Uterus (tissue), 4 donors: ENCODE data around the gene LYRM4. TPM values are rescaled to one million over a fixed set of nuclear protein-coding genes. Genes with fewer than 3 reads are reported as not detected.

Experiments
- DNase-seq, 2 donors: peaks; one replicate each; pipeline ENCODE4 v3.0.0-alpha.2; 2019 to 2020
- H3K27ac ChIP-seq, 2 donors: fragments of 200-600 bp; sonication (generic); 1 replicate in 1 of 2; 2 replicates in 1 of 2; pipeline ENCODE4 v1.5.1; 2016 to 2018
- H3K27me3 ChIP-seq, 2 donors: fragments of 200-600 bp; sonication (generic); one replicate each; pipeline ENCODE4 v1.5.1; 2018 to 2019; ENCODE audit warnings: control low read depth in 1 of 2
- H3K36me3 ChIP-seq, 2 donors: fragments of 200-600 bp; sonication (generic); one replicate each; pipeline ENCODE4 v1.5.1; 2019; ENCODE audit warnings: control low read depth in 1 of 2
- H3K4me1 ChIP-seq, 2 donors: fragments of 200-600 bp; sonication (generic); one replicate each; pipeline ENCODE4 v1.5.1; 2018 to 2019; ENCODE audit warnings: control low read depth in 1 of 2
- H3K4me3 ChIP-seq, 2 donors: fragments of 200-600 bp; sonication (generic); 1 replicate in 1 of 2; 2 replicates in 1 of 2; pipeline ENCODE4 v1.5.1; 2018 to 2019; ENCODE audit warnings: mild to moderate bottlenecking in 1 of 2
- H3K9me3 ChIP-seq, 2 donors: fragments of 200-600 bp; sonication (generic); one replicate each; pipeline ENCODE4 v1.5.1; 2019; ENCODE audit warnings: control low read depth in 1 of 2
- CTCF ChIP-seq, 4 experiments: fragments of 200-600 bp in 2 of 4; fragments of 450-650 bp in 2 of 4; sonication (generic) in 2 of 4; IDR thresholded peaks; one replicate each; pipeline ENCODE4 v1.5.1; 2016 to 2019; ENCODE audit warnings: antibody characterized with exemption in 4 of 4, mild to moderate bottlenecking in 2 of 4, moderate library complexity in 1 of 4
- POLR2A ChIP-seq, 2 donors: fragments of 450-650 bp; IDR thresholded peaks; one replicate each; pipeline ENCODE4 v1.6.1; 2016; ENCODE audit warnings: antibody characterized with exemption in 2 of 2, mild to moderate bottlenecking in 1 of 2, moderate library complexity in 1 of 2
- intact Hi-C: fragments of 100-400 bp; cut with DNase I; formaldehyde crosslinking; loops from one replicate; pipeline ENCODE4 v1.15.1; 2023; ENCODE audit warnings: low total_unique reads
- total RNA-seq, 4 donors: library from RNA; depleted of rRNA in 3 of 4; stranded (reverse); fragments of >200 nt in 3 of 4; gene quantifications; one replicate each; pipeline versions ENCODE4 v1.1.0 to v1.2.4, GENCODE V29; 2014 to 2023
- donor health status: DM: yes; HTN: yes; CAD: no.

Gene LYRM4
- total RNA-seq, 4 donors from 2014 or later: 3.1 to 33.0 (median 15.7) TPM

GRCh38 chr6:5152460-5152859, 108.3 kb downstream of the LYRM4 start:
- H3K27ac ChIP-seq: no peak overlapping the region
- no peak overlapping the region for H3K4me3 ChIP-seq
- intact Hi-C loops: no loop called here
- H3K27me3 ChIP-seq: no peaks in the 10 kb centered on the region
- TF ChIP-seq POLR2A (IDR thresholded peaks at IDR 0.05) (no peak), CTCF (IDR thresholded peaks at IDR 0.05) (no peak)
- DNase-seq: no peak
- no peaks in the 10 kb centered on the region for H3K36me3 ChIP-seq
- H3K9me3 ChIP-seq: no peaks in the 10 kb centered on the region
- H3K4me1 ChIP-seq: no peaks in the 10 kb centered on the region

GRCh38 chr6:5151955-5152401, 108.8 kb downstream of the LYRM4 start:
- no peak overlapping the region for H3K4me3 ChIP-seq
- H3K36me3 ChIP-seq: no peaks in the 10 kb centered on the region
- no peak for TF ChIP-seq CTCF (IDR thresholded peaks at IDR 0.05)
- no peak for TF ChIP-seq POLR2A (IDR thresholded peaks at IDR 0.05)
- H3K27ac ChIP-seq: no peak overlapping the region
- DNase-seq: no peak
- intact Hi-C loops: no loop called here
- H3K4me1 ChIP-seq: no peaks in the 10 kb centered on the region
- no peaks in the 10 kb centered on the region for H3K9me3 ChIP-seq
- no peaks in the 10 kb centered on the region for H3K27me3 ChIP-seq

GRCh38 chr6:5151360-5151954, 109.3 kb downstream of the LYRM4 start:
- H3K27me3 ChIP-seq: no peaks in the 10 kb centered on the region
- intact Hi-C loops: no loop called here
- no peaks in the 10 kb centered on the region for H3K4me1 ChIP-seq
- H3K36me3 ChIP-seq: no peaks in the 10 kb centered on the region
- H3K27ac ChIP-seq: no peak overlapping the region
- H3K9me3 ChIP-seq: no peaks in the 10 kb centered on the region
- DNase-seq: no peak
- no peak for TF ChIP-seq POLR2A (IDR thresholded peaks at IDR 0.05)
- no peak for TF ChIP-seq CTCF (IDR thresholded peaks at IDR 0.05)
- H3K4me3 ChIP-seq: no peak overlapping the region

- Histone ChIP-seq H3K27ac (no peak overlapping the region), H3K4me3 (no peak overlapping the region), H3K27me3 (no peaks in the 10 kb centered on the region), H3K4me1 (no peaks in the 10 kb centered on the region), H3K9me3 (no peaks in the 10 kb centered on the region), H3K36me3 (no peaks in the 10 kb centered on the region)
- TF ChIP-seq CTCF (IDR thresholded peaks at IDR 0.05) (no peak), POLR2A (IDR thresholded peaks at IDR 0.05) (no peak)
- no peak for DNase-seq
- intact Hi-C loops: no loop called here
These were observed 110.1 kb downstream of the LYRM4 start for GRCh38 chr6:5150551-5151075.

- Histone ChIP-seq H3K4me3 (no peak overlapping the region), H3K27me3 (no peaks in the 10 kb centered on the region), H3K9me3 (no peaks in the 10 kb centered on the region), H3K4me1 (no peaks in the 10 kb centered on the region), H3K36me3 (no peaks in the 10 kb centered on the region), H3K27ac (no peak overlapping the region)
- intact Hi-C loops: loop anchor here (10.0 kb wide), 1 partner anchor 1395 kb away; no protein-coding TSS in a partner anchor
- TF ChIP-seq POLR2A (IDR thresholded peaks at IDR 0.05) (no peak), CTCF (IDR thresholded peaks at IDR 0.05) (no peak)
- DNase-seq: no peak
These were observed 110.9 kb downstream of the LYRM4 start for GRCh38 chr6:5149891-5150290.
